ENCODE measurements around the gene UBE2O. TPM values are rescaled to one million over a fixed set of nuclear protein-coding genes. Genes with fewer than 3 reads are reported as not detected.

Gene UBE2O
- total RNA-seq, 4 donors from 2014 or later: 16.4 to 46.5 (median 32.4) TPM

DNA sequence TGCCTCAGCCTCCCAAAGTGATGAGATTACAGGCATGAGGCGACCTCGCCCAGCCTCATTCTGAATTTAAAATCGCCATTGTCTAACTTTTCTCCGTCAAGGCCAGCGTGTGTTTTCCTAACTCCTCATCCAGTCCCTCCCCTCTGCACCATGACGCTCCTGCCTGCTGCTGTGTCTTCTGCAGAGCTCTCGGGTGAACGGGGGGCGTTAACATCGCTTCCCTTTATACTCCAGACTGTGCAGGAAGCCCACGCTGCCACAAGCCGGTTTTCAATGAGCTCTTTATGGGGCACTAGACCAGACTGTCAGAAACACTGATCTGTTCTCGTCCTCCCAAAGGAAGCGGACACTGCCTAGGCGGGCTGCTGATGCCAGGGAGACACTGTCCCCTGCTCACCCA is 27.7 kb upstream of the UBE2O start:
- H3K36me3 ChIP-seq: peaks cover 0 to 25% of the 10 kb centered on the region in 2 donors
- no peak overlapping the region for H3K4me3 ChIP-seq

DNA sequence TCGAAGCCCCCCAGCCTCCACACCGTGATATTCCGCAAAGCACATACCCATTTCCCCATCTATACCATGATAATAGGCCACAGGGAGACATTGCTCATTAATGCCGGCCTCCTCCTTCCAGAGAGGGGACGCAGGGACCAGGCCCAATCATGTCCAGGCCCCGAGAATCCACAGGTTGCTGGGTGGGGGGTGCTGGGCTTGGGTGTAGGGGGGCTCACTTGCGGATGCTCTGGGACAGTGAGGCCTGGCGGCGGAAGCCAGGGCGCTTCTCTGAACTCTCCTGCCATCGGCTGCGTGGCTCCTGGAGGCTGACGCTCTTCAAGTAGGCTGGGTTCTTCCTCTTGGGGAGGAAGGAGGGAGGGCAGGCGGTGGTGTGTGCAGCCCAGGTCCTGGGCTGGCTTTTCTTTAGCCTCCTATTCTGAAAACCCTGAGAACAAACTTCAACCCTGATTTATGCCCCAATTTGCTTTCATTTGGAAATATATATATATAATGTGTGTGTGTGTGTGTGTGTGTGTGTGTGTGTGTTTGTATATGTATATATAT is 26.6 kb upstream of the UBE2O start:
- ATAC-seq (no peak), DNase-seq (no peak)
- Histone ChIP-seq H3K9me3 (no peaks in the 10 kb centered on the region), H3K27me3 (no peaks in the 10 kb centered on the region), H3K36me3 (peaks cover 0 to 31% of the 10 kb centered on the region in 2 donors), H3K27ac (no peak overlapping the region), H3K4me1 (no peaks in the 10 kb centered on the region), H3K4me3 (no peak overlapping the region)
- TF ChIP-seq, protein P1, sequence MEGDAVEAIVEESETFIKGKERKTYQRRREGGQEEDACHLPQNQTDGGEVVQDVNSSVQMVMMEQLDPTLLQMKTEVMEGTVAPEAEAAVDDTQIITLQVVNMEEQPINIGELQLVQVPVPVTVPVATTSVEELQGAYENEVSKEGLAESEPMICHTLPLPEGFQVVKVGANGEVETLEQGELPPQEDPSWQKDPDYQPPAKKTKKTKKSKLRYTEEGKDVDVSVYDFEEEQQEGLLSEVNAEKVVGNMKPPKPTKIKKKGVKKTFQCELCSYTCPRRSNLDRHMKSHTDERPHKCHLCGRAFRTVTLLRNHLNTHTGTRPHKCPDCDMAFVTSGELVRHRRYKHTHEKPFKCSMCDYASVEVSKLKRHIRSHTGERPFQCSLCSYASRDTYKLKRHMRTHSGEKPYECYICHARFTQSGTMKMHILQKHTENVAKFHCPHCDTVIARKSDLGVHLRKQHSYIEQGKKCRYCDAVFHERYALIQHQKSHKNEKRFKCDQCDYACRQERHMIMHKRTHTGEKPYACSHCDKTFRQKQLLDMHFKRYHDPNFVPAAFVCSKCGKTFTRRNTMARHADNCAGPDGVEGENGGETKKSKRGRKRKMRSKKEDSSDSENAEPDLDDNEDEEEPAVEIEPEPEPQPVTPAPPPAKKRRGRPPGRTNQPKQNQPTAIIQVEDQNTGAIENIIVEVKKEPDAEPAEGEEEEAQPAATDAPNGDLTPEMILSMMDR (IDR thresholded peaks at IDR 0.05 in 4 of 5, conservative IDR thresholded peaks at IDR 0.05 in 1 of 5): no peak
- no peak for TF ChIP-seq POLR2A (IDR thresholded peaks at IDR 0.05)
- intact Hi-C loops (cut with DNase I; ENCODE audit: low total_unique reads) (no loop called here), in situ Hi-C loops (cut with MboI; ENCODE audit: low sequenced_read_pairs in 4 of 4) (no loop called here)

More for the DNA sequence above, 27.7 kb upstream of the UBE2O start:
- H3K4me1 ChIP-seq: no peaks in the 10 kb centered on the region
- DNase-seq (no peak), ATAC-seq (no peak)
- H3K27me3 ChIP-seq: no peaks in the 10 kb centered on the region
- in situ Hi-C loops (cut with MboI; ENCODE audit: low sequenced_read_pairs in 4 of 4) (no loop called here), intact Hi-C loops (cut with DNase I; ENCODE audit: low total_unique reads) (no loop called here)
- H3K27ac ChIP-seq: no peak overlapping the region
- TF ChIP-seq, protein P1 (IDR thresholded peaks at IDR 0.05 in 4 of 5, conservative IDR thresholded peaks at IDR 0.05 in 1 of 5): no peak
- no peak for TF ChIP-seq POLR2A (IDR thresholded peaks at IDR 0.05)
- no peaks in the 10 kb centered on the region for H3K9me3 ChIP-seq

DNA sequence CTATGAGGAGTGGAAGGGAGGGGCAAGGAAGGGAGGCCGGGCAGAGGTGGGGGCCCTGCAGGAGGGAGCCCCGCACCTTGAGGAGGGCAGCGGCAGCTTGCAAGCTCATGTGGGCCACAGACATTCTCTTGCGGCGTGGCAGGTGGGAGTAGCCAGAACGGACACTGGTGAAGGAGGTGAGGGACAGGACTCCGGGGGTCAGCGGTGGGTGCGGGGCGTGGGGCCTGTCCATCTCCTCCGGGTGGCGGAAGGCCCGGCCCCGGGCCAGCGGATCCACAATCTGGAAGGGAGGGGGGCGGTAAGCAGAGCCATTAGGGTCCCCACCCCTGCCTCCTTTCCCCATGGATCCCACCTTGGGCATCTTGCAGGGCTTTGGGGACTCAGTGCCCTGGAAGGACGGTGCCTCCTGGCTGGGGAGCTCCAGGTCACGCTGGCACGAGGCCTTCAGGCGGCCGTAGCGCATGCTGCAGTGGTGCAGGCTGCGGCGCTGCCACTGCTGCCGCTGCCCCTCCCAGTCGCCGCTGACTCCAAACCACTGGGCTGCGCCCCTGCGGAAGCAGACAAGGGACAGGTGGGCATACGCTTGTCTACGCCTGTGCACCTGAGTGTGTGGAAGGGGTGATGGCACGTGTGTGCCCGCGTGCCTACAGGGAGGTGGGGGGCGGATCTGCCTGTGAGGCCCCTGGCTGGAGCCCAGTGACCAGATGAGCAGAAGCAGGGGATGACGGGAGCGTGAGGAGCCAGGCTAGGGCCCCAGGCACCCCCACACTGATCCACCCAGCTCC is 26.0 kb upstream of the UBE2O start:
- intact Hi-C loops (cut with DNase I; ENCODE audit: low total_unique reads) (no loop called here), in situ Hi-C loops (cut with MboI; ENCODE audit: low sequenced_read_pairs in 4 of 4) (no loop called here)
- Histone ChIP-seq H3K9me3 (no peaks in the 10 kb centered on the region), H3K4me3 (no peak overlapping the region), H3K4me1 (no peaks in the 10 kb centered on the region), H3K36me3 (peaks cover 0 to 38% of the 10 kb centered on the region in 2 donors), H3K27ac (no peak overlapping the region), H3K27me3 (no peaks in the 10 kb centered on the region)
- ATAC-seq (no peak), DNase-seq (no peak)
- TF ChIP-seq POLR2A (IDR thresholded peaks at IDR 0.05): no peak
- TF ChIP-seq, protein P1 (IDR thresholded peaks at IDR 0.05 in 4 of 5, conservative IDR thresholded peaks at IDR 0.05 in 1 of 5): no peak

DNA sequence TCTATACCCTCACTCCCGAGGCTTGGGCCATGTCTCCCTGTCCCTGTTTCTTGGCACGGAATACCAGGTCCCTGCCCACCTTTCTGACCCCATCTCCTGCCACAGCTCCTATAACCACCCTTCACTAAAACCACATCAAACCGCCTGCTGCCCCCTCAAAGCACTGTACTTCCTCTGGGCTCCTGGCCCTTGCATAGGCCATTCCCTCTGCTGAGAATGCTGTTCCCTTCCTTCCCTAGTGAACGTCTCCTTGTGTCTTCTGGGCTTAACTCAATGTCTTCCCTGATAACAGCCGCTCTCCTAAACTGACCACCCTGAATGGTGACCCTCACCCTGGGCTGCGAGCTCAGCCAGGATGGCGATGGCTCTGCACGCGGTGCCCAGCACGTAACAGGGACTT is 25.1 kb upstream of the UBE2O start:
- in situ Hi-C loops (cut with MboI; ENCODE audit: low sequenced_read_pairs in 4 of 4): no loop called here
- TF ChIP-seq, protein P1 (IDR thresholded peaks at IDR 0.05 in 4 of 5, conservative IDR thresholded peaks at IDR 0.05 in 1 of 5): no peak
- no peak for TF ChIP-seq POLR2A (IDR thresholded peaks at IDR 0.05)
- no peak for ATAC-seq
- H3K9me3 ChIP-seq: no peaks in the 10 kb centered on the region
- H3K27me3 ChIP-seq: no peaks in the 10 kb centered on the region
- H3K4me1 ChIP-seq: no peaks in the 10 kb centered on the region
- no peak overlapping the region for H3K4me3 ChIP-seq
- H3K27ac ChIP-seq: no peak overlapping the region
- no peak for DNase-seq
- H3K36me3 ChIP-seq: peaks cover 0 to 46% of the 10 kb centered on the region in 2 donors
- intact Hi-C loops (cut with DNase I; ENCODE audit: low total_unique reads): no loop called here

All from gastrocnemius medialis (tissue), 4 donors.